HepG2 (cell line): ENCODE measurements around the gene KATNB1. TPM values are rescaled to one million over a fixed set of nuclear protein-coding genes. Genes with fewer than 3 reads are reported as not detected.

Experiments used
- ATAC-seq: fragments of 200-7000 bp; cut with Tn5 transposase; 3 replicates; pipeline ENCODE4 v1.9.1; 2020; ENCODE audit warnings: mild to moderate bottlenecking, moderate library complexity
- BruUV-seq: library from RNA; stranded (reverse); fragments of 400-500 nt; replicated peaks from 2 replicates; lab custom pipeline; 2021; lab: Mats Ljungman, UMichigan
- CTCF ChIA-PET: fragments of 300-600 bp; formaldehyde crosslinking; extraction: SDS; loops from one replicate; lab custom pipeline; 2021; ENCODE audit warnings: low total read pairs, inconsistent platforms, low intra/inter-chr PET ratio; lab: Yijun Ruan, JAX
- POLR2A ChIA-PET: fragments of 350-600 bp; sonication (Branson Sonifier 250); formaldehyde crosslinking; loops from one replicate; lab custom pipeline; 2020; ENCODE audit warnings: antibody characterized with exemption, inconsistent platforms; lab: Yijun Ruan, JAX
- DNase-seq: peaks from one replicate; pipeline ENCODE4 v3.0.0-alpha.2; 2015; ENCODE audit warnings: low spot score
- FAIRE-seq: peaks from 3 replicates; lab custom pipeline; 2011; peaks lifted over from hg19 to GRCh38; lab: Jason Lieb, UNC
- H2AFZ ChIP-seq: one replicate; pipeline ENCODE4 v1.6.1; 2011; ENCODE audit warnings: low read length, inconsistent platforms
- H3K27ac ChIP-seq: fragments of 300-600 bp; 3 replicates; pipeline ENCODE4 v1.8.0; 2011; ENCODE audit warnings: mixed run types, mild to moderate bottlenecking, mixed read lengths, low read length, inconsistent platforms; ENCODE audit not compliant: insufficient read depth; ENCODE audit errors: extremely low read length
- H3K27me3 ChIP-seq, 2 experiments: fragments of 200-600 bp in 1 of 2; 2 replicates in 1 of 2; 3 replicates in 1 of 2; pipeline versions ENCODE4 v1.6.0 to v1.8.0; 2011; ENCODE audit warnings: low read length in 2 of 2, mild to moderate bottlenecking in 2 of 2, moderate library complexity in 2 of 2, inconsistent platforms in 1 of 2; ENCODE audit not compliant: insufficient read depth in 2 of 2, control insufficient read depth in 1 of 2
- H3K36me3 ChIP-seq, 2 experiments: fragments of 200-600 bp in 1 of 2; replicated peaks in 1 of 2; 2 replicates in 1 of 2; 3 replicates in 1 of 2; pipeline versions ENCODE4 v1.5.1 to v1.8.0; 2011; ENCODE audit warnings: low read length in 2 of 2, inconsistent platforms in 1 of 2; ENCODE audit not compliant: insufficient read depth in 2 of 2, control insufficient read depth in 1 of 2
- H3K4me1 ChIP-seq: 2 replicates; pipeline ENCODE4 v1.5.1; 2012; ENCODE audit warnings: low read length, inconsistent platforms; ENCODE audit not compliant: insufficient read depth
- H3K4me2 ChIP-seq: 2 replicates; pipeline ENCODE4 v1.6.0; 2011; ENCODE audit warnings: low read depth, low read length, inconsistent platforms
- H3K4me3 ChIP-seq, 3 experiments: fragments of 200-600 bp in 1 of 3; sonication (generic), shearing (Covaris generic) in 1 of 3; replicated peaks in 1 of 3; 2 replicates each; pipeline ENCODE4 v1.5.1; 2011 to 2016; ENCODE audit warnings: low read length in 3 of 3, inconsistent platforms in 2 of 3, low read depth in 2 of 3, mild to moderate bottlenecking in 2 of 3, control low read depth in 1 of 3, mixed read lengths in 1 of 3; ENCODE audit not compliant: insufficient read depth in 1 of 3
- H3K79me2 ChIP-seq: one replicate; pipeline ENCODE4 v1.6.1; 2011; ENCODE audit warnings: low read length, inconsistent platforms; ENCODE audit not compliant: insufficient read depth
- H3K9ac ChIP-seq: 2 replicates; pipeline ENCODE4 v1.6.0; 2011; ENCODE audit warnings: mild to moderate bottlenecking, low read depth, low read length, inconsistent platforms; ENCODE audit not compliant: insufficient read depth
- H3K9me3 ChIP-seq: 2 replicates; pipeline ENCODE4 v1.5.1; 2012; ENCODE audit warnings: mild to moderate bottlenecking, low read length
- H4K20me1 ChIP-seq: 2 replicates; pipeline ENCODE4 v1.6.0; 2011; ENCODE audit warnings: inconsistent platforms, mild to moderate bottlenecking, low read length, moderate library complexity; ENCODE audit not compliant: insufficient read depth
- CENPBD1 ChIP-seq: sonication (generic); formaldehyde crosslinking; IDR thresholded peaks from 2 replicates; pipeline ENCODE4 v1.8.0; 2022; ENCODE audit warnings: missing genetic modification reagents, low read depth, mild to moderate bottlenecking, borderline replicate concordance
- HNF1A ChIP-seq, 2 experiments: sonication (generic) in 1 of 2; formaldehyde crosslinking in 1 of 2; IDR thresholded peaks; 2 replicates each; pipeline versions ENCODE4 v1.4.0 to v1.6.1; 2016 to 2020; ENCODE audit warnings: borderline replicate concordance in 1 of 2, low read depth in 1 of 2, mild to moderate bottlenecking in 1 of 2, missing genetic modification reagents in 1 of 2
- PAF1 ChIP-seq: IDR thresholded peaks from 2 replicates; pipeline ENCODE4 v1.6.1; 2016; ENCODE audit warnings: missing genetic modification reagents, missing compliant biosample characterization
- RAD21 ChIP-seq: fragments of 450-650 bp; formaldehyde crosslinking; IDR thresholded peaks from 2 replicates; pipeline ENCODE4 v1.5.0; 2020; ENCODE audit warnings: mild to moderate bottlenecking
- ZNF20 ChIP-seq: sonication (generic); formaldehyde crosslinking; IDR thresholded peaks from 2 replicates; pipeline ENCODE4 v1.4.0; 2020; ENCODE audit warnings: mild to moderate bottlenecking, moderate library complexity, missing genetic modification reagents
- WGBS: methylation state at CpG from one replicate; pipeline ENCODE4 v1.1.6; 2017; ENCODE audit warnings: low lambda C conversion rate; 5-methylcytosine and 5-hydroxymethylcytosine counted together
- in situ Hi-C: cut with HindIII; loops from 2 replicates; pipeline ENCODE4 v1.10.0; 2017; ENCODE audit warnings: low pct_unique_long_range_greater_than_20kb; ENCODE audit not compliant: extremely low pct_ligation_motif_present
- intact Hi-C: fragments of 100-400 bp; cut with micrococcal nuclease; formaldehyde crosslinking; loops from one replicate; pipeline ENCODE4 v1.10.0; 2022; ENCODE audit not compliant: unreplicated experiment
- polyA plus RNA-seq, 8 experiments: library from polyadenylated mRNA; depleted of rRNA in 3 of 8; stranded (reverse) in 7 of 8; unstranded in 1 of 8; fragments of >200 nt; fragmentation: Illumina TruSeq in 4 of 8; extraction: Trizol in 4 of 8; gene quantifications; 2 replicates each; pipeline versions ENCODE4 v1.2.1 to v1.2.3, GENCODE V29; 2011 to 2016; ENCODE audit warnings: low read depth in 4 of 8, missing spikeins in 1 of 8, mixed read lengths in 1 of 8; ENCODE audit not compliant: insufficient read depth in 1 of 8
- total RNA-seq, 5 experiments: library from RNA; depleted of rRNA; stranded (reverse); fragments of >200 nt; fragmentation: Illumina TruSeq; extraction: Trizol; gene quantifications; 2 replicates each; pipeline ENCODE4 v1.2.3, GENCODE V29; 2016; ENCODE audit warnings: low read depth in 1 of 5

Gene KATNB1
- total and polyA plus RNA-seq, 2 of the 13 experiments (the other 11 are each of a cell fraction or from before 2014, with no cell fraction given) = 31.5 to 43.5 TPM

GRCh38 chr16:57739756-57740422, 4.3 kb downstream of the KATNB1 start:
- peaks cover 10 to 26% of the 10 kb centered on the region in 2 experiments; a peak in 4 of 5 replicates for H3K36me3 ChIP-seq
- intact Hi-C loops = loop anchor here (5.0 to 10.0 kb wide), 2 partner anchors 148 to 265 kb away; partner anchors contain the start of genes USB1 and ZNF319
- TF ChIP-seq PAF1 (CRISPR knock-in tag) (no peak), ZNF20 (CRISPR knock-in tag) (no peak)
- TF ChIP-seq, all 625 proteins: peak for 0
- Histone ChIP-seq H2AFZ (no peak overlapping the region), H4K20me1 (no peaks in the 10 kb centered on the region), H3K27me3 (no peaks in the 10 kb centered on the region; a peak in 1 of 5 replicates), H3K4me3 (no peak overlapping the region), H3K9ac (no peak overlapping the region), H3K27ac (no peak overlapping the region), H3K4me2 (no peak overlapping the region), H3K9me3 (no peaks in the 10 kb centered on the region), H3K79me2 (no peaks in the 10 kb centered on the region), H3K4me1 (peaks cover 17% of the 10 kb centered on the region)
- ChIA-PET POLR2A (no interaction called here), CTCF (no interaction called here)
- in situ Hi-C loops = no loop called here
- BruUV-seq = no TSS peak
- 96% methylated on average over 18 of the region's 18 CpGs for WGBS
- no peak for DNase-seq
- no peak for ATAC-seq
- no peak for FAIRE-seq

- POLR2A ChIA-PET = no interaction called here
- CTCF ChIA-PET = no interaction called here
- TF ChIP-seq RAD21 (CRISPR knock-in tag) (no peak), CENPBD1 (no peak), HNF1A (IDR thresholded peaks at IDR 0.05; ENCODE audit: low read depth) (no peak), HNF1A (CRISPR knock-in tag; IDR thresholded peaks at IDR 0.05; ENCODE audit: borderline replicate concordance) (no peak)
These were observed 5.0 kb downstream of the KATNB1 start for GRCh38 chr16:57740423-57741071.

More at GRCh38 chr16:57740423-57741071, 5.0 kb downstream of the KATNB1 start:
- Histone ChIP-seq H3K36me3 (peaks cover 10 to 26% of the 10 kb centered on the region in 2 experiments; a peak in 4 of 5 replicates), H3K27me3 (no peaks in the 10 kb centered on the region; a peak in 1 of 5 replicates), H3K9ac (no peak overlapping the region), H3K4me2 (no peak overlapping the region), H3K27ac (no peak overlapping the region), H3K4me1 (peaks cover 17% of the 10 kb centered on the region), H3K9me3 (no peaks in the 10 kb centered on the region), H2AFZ (no peak overlapping the region), H3K4me3 (no peak overlapping the region), H4K20me1 (no peaks in the 10 kb centered on the region), H3K79me2 (no peaks in the 10 kb centered on the region)
- ATAC-seq = no peak
- in situ Hi-C loops = no loop called here
- BruUV-seq = no TSS peak
- DNase-seq = no peak
- FAIRE-seq = no peak
- intact Hi-C loops = no loop called here
- WGBS = 98% methylated on average over 22 of the region's 24 CpGs
